ENCODE measurements around the gene PMM2.

DNA sequence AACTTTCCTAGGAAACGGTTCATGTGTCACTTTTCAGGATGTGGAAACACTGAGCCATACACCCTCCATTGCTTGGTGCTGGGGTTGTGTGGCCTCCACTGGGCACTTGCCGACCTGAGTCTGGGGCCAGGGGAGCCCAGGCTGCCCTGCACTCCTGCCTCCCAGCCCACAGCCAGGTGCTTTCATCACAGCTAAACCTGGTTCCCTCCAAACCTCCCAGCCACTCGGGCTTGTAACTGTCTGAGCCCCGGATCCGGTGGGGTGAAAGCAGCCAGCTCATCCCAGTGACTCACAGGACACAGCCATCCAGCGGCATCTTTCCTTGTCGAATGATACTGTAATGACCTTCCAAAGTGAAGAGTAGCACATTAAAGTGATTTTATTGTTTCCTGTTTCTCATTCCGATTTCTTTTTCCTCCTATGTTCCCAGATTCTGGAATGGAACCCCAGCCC is 51.3 kb downstream of the PMM2 start:
- TF ChIP-seq, protein P1, sequence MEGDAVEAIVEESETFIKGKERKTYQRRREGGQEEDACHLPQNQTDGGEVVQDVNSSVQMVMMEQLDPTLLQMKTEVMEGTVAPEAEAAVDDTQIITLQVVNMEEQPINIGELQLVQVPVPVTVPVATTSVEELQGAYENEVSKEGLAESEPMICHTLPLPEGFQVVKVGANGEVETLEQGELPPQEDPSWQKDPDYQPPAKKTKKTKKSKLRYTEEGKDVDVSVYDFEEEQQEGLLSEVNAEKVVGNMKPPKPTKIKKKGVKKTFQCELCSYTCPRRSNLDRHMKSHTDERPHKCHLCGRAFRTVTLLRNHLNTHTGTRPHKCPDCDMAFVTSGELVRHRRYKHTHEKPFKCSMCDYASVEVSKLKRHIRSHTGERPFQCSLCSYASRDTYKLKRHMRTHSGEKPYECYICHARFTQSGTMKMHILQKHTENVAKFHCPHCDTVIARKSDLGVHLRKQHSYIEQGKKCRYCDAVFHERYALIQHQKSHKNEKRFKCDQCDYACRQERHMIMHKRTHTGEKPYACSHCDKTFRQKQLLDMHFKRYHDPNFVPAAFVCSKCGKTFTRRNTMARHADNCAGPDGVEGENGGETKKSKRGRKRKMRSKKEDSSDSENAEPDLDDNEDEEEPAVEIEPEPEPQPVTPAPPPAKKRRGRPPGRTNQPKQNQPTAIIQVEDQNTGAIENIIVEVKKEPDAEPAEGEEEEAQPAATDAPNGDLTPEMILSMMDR (IDR thresholded peaks at IDR 0.05 in 4 of 5, conservative IDR thresholded peaks at IDR 0.05 in 1 of 5) = no peak
- TF ChIP-seq POLR2A (IDR thresholded peaks at IDR 0.05) = no peak

All from gastrocnemius medialis (tissue), 4 donors.